Kidney capillary endothelial cell (primary cell): Measurements from ENCODE around the gene TNFRSF12A.

Experiments
- DNase-seq: peaks from one replicate; pipeline ENCODE4 v3.0.0-alpha.2; 2018; ENCODE audit warnings: low spot score

The TNFRSF12A gene

GRCh38 chr16:2986623-2987188, 33.5 kb upstream of the TNFRSF12A start:
- DNase-seq: no peak

GRCh38 chr16:2987286-2987685, 32.9 kb upstream of the TNFRSF12A start:
- DNase-seq: no peak

GRCh38 chr16:2987833-2988232, 32.3 kb upstream of the TNFRSF12A start:
- DNase-seq: no peak

- DNase-seq: no peak
These were observed 31.5 kb upstream of the TNFRSF12A start for GRCh38 chr16:2988590-2989099.

GRCh38 chr16:2990891-2991290, 29.3 kb upstream of the TNFRSF12A start:
- no peak for DNase-seq

- DNase-seq: no peak
These were observed 28.5 kb upstream of the TNFRSF12A start for GRCh38 chr16:2991566-2992261.

GRCh38 chr16:2992383-2993081, 27.6 kb upstream of the TNFRSF12A start:
- DNase-seq: no peak

- no peak for DNase-seq
These were observed 23.9 kb upstream of the TNFRSF12A start for GRCh38 chr16:2996298-2996697.

GRCh38 chr16:2999929-3000328, 20.2 kb upstream of the TNFRSF12A start:
- no peak for DNase-seq

GRCh38 chr16:3000540-3000939, 19.6 kb upstream of the TNFRSF12A start:
- no peak for DNase-seq

- no peak for DNase-seq
These were observed 18.9 kb upstream of the TNFRSF12A start for GRCh38 chr16:3001316-3001715.

- DNase-seq: peak; percentile 99
These were observed 16.4 kb upstream of the TNFRSF12A start for GRCh38 chr16:3003582-3004270.

GRCh38 chr16:3004319-3004718, 15.8 kb upstream of the TNFRSF12A start:
- no peak for DNase-seq

GRCh38 chr16:3004781-3005284, 15.3 kb upstream of the TNFRSF12A start:
- DNase-seq: no peak

GRCh38 chr16:3007059-3007956, 12.9 kb upstream of the TNFRSF12A start:
- DNase-seq: no peak

- DNase-seq: no peak
These were observed 12.0 kb upstream of the TNFRSF12A start for GRCh38 chr16:3007957-3008689.

GRCh38 chr16:3008690-3009037, 11.5 kb upstream of the TNFRSF12A start:
- no peak for DNase-seq

GRCh38 chr16:3009568-3010390, 10.4 kb upstream of the TNFRSF12A start:
- no peak for DNase-seq

- no peak for DNase-seq
These were observed 9.7 kb upstream of the TNFRSF12A start for GRCh38 chr16:3010510-3010909.

- DNase-seq: no peak
These were observed 7.9 kb upstream of the TNFRSF12A start for GRCh38 chr16:3012246-3012645.
